Measurements from ENCODE around the gene RAPGEF6.
"Not testable (repeated sequence)": the region's sequence is repeated elsewhere in the genome, so short reads cannot be mapped to it uniquely, and the experiment has no call there.

The RAPGEF6 gene

GRCh38 chr5:131487371-131487770, 147.7 kb downstream of the RAPGEF6 start:
- DNase-seq: not testable (repeated sequence)

GRCh38 chr5:131482617-131483016, 152.4 kb downstream of the RAPGEF6 start:
- DNase-seq: no peak

GRCh38 chr5:131481569-131481968, 153.5 kb downstream of the RAPGEF6 start:
- peak; percentile 54 for DNase-seq

GRCh38 chr5:131475541-131475941, 159.5 kb downstream of the RAPGEF6 start:
- DNase-seq: no peak

GRCh38 chr5:131473731-131474130, 161.3 kb downstream of the RAPGEF6 start:
- DNase-seq: no peak

- no peak for DNase-seq
These were observed 168.8 kb downstream of the RAPGEF6 start for GRCh38 chr5:131466171-131466766.

GRCh38 chr5:131463656-131464055, 171.4 kb downstream of the RAPGEF6 start:
- peak; percentile 45 for DNase-seq

- peak; percentile 20 for DNase-seq
These were observed 172.6 kb downstream of the RAPGEF6 start for GRCh38 chr5:131462454-131462853.

- DNase-seq: no peak
These were observed 173.3 kb downstream of the RAPGEF6 start for GRCh38 chr5:131461742-131462141.

GRCh38 chr5:131460867-131461572, 174.0 kb downstream of the RAPGEF6 start:
- DNase-seq: peak; percentile 14

GRCh38 chr5:131460133-131460532, 174.9 kb downstream of the RAPGEF6 start:
- DNase-seq: no peak

- DNase-seq: no peak
These were observed 175.8 kb downstream of the RAPGEF6 start for GRCh38 chr5:131459216-131459615.

GRCh38 chr5:131457193-131457592, 177.8 kb downstream of the RAPGEF6 start:
- DNase-seq: no peak

GRCh38 chr5:131450941-131451340, 184.1 kb downstream of the RAPGEF6 start:
- DNase-seq: no peak

GRCh38 chr5:131441184-131441583, 193.8 kb downstream of the RAPGEF6 start:
- DNase-seq: no peak

GRCh38 chr5:131436081-131436480, 198.9 kb downstream of the RAPGEF6 start:
- DNase-seq: peak; percentile 37

- DNase-seq: no peak
These were observed 201.9 kb downstream of the RAPGEF6 start for GRCh38 chr5:131433109-131433508.

GRCh38 chr5:131431794-131432193, 203.2 kb downstream of the RAPGEF6 start:
- no peak for DNase-seq

GRCh38 chr5:131430794-131431193, 204.2 kb downstream of the RAPGEF6 start:
- DNase-seq: no peak

- DNase-seq: no peak
These were observed 209.0 kb downstream of the RAPGEF6 start for GRCh38 chr5:131426011-131426410.

GRCh38 chr5:131423056-131423455, 212.0 kb downstream of the RAPGEF6 start:
- peak; percentile 65 for DNase-seq

GRCh38 chr5:131419877-131420276, 215.2 kb downstream of the RAPGEF6 start:
- DNase-seq: no peak

- no peak for DNase-seq
These were observed 216.2 kb downstream of the RAPGEF6 start for GRCh38 chr5:131418846-131419245.

- peak; percentile 91 for DNase-seq
These were observed 217.7 kb downstream of the RAPGEF6 start for GRCh38 chr5:131417240-131417869.
